ENCODE measurements around the gene CPED1.

DNA sequence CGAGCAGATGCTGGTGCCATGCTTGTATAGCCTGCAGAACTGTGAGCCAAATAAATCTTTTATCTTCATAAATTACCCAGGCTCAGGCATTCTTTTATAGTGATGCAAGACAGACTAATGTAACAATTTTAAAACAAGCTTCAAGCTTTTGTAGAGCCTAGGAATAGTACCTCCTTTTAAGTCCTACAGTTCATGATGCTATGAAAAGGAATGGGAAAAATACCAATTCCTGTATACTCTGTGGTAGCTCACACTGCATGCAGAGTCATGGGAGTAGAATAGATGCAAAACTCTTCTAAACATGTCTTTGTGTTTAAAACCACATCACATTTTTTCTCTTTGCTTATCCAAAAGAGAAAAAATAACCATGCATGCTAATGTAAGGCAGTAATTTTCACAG is 273.7 kb downstream of the CPED1 start:
- TF ChIP-seq POLR2AphosphoS5 (IDR thresholded peaks at IDR 0.05) (no peak), CTCF (IDR thresholded peaks at IDR 0.05; ENCODE audit: poor library complexity, severe bottlenecking) (no peak), EP300 (conservative IDR thresholded peaks at IDR 0.05; ENCODE audit: poor library complexity, severe bottlenecking) (no peak), TAF1 (IDR thresholded peaks at IDR 0.05; ENCODE audit: low read depth) (no peak)
